HG02840 (cell line): ENCODE results near the gene GATD1.

Experiments used
- ATAC-seq: cut with Tn5 transposase; IDR thresholded peaks from one replicate; pipeline ENCODE4 v1.9.1; 2021; ENCODE audit warnings: mild to moderate bottlenecking, moderate library complexity, moderate number of reproducible peaks; ENCODE audit not compliant: unreplicated experiment, low FRiP score

The GATD1 gene

GRCh38 chr11:813072-813455, 35.8 kb upstream of the GATD1 start:
- no peak for ATAC-seq

GRCh38 chr11:812390-812789, 35.1 kb upstream of the GATD1 start:
- no peak for ATAC-seq

GRCh38 chr11:811446-812245, 34.4 kb upstream of the GATD1 start:
- ATAC-seq, result no peak

- no peak for ATAC-seq
These were observed 32.8 kb upstream of the GATD1 start for GRCh38 chr11:810040-810567.

GRCh38 chr11:809287-810039, 32.2 kb upstream of the GATD1 start, which contains the start of gene RPLP2:
Gene RPLP2, plus strand, starts transcription at chr11:809967. Its CDS starts 268 bp downstream, at chr11:810235.
- ATAC-seq, result peak; percentile 74

- ATAC-seq, result no peak
These were observed 31.4 kb upstream of the GATD1 start for GRCh38 chr11:808427-809286.

GRCh38 chr11:804599-804964, 27.3 kb upstream of the GATD1 start:
- ATAC-seq, result no peak

GRCh38 chr11:803770-804598, 26.7 kb upstream of the GATD1 start:
- no peak for ATAC-seq

GRCh38 chr11:803467-803742, 26.1 kb upstream of the GATD1 start:
- no peak for ATAC-seq

- ATAC-seq, result no peak
These were observed 25.6 kb upstream of the GATD1 start for GRCh38 chr11:802693-803466.

- ATAC-seq, result no peak
These were observed 24.8 kb upstream of the GATD1 start for GRCh38 chr11:802018-802617.

GRCh38 chr11:801097-801780, 24.0 kb upstream of the GATD1 start:
- no peak for ATAC-seq

GRCh38 chr11:800473-800872, 23.2 kb upstream of the GATD1 start:
- ATAC-seq, result no peak

GRCh38 chr11:799641-800316, 22.5 kb upstream of the GATD1 start:
- no peak for ATAC-seq

GRCh38 chr11:798093-798713, 20.9 kb upstream of the GATD1 start, which contains the start of gene SLC25A22:
Gene SLC25A22, minus strand, starts transcription at chr11:798281. Its CDS starts 3,275 bp downstream, at chr11:795006.
- peak; percentile 53 for ATAC-seq

- ATAC-seq, result peak; percentile 37
These were observed 20.2 kb upstream of the GATD1 start for GRCh38 chr11:797296-798092.
